Ishikawa (cell line): Measurements from ENCODE around the gene DNAJC5.

Experiments
- YY1 ChIP-seq: IDR thresholded peaks from 2 replicates; pipeline ENCODE4 v1.6.1; 2012; ENCODE audit warnings: low read depth
- TF ChIP-seq, protein P1 (sequence below): IDR thresholded peaks from 2 replicates; pipeline ENCODE4 v1.6.1; 2012; ENCODE audit warnings: low read depth, mild to moderate bottlenecking
- TF ChIP-seq, protein P2 (sequence below): IDR thresholded peaks from 2 replicates; pipeline ENCODE4 v1.6.1; 2012

DNA sequence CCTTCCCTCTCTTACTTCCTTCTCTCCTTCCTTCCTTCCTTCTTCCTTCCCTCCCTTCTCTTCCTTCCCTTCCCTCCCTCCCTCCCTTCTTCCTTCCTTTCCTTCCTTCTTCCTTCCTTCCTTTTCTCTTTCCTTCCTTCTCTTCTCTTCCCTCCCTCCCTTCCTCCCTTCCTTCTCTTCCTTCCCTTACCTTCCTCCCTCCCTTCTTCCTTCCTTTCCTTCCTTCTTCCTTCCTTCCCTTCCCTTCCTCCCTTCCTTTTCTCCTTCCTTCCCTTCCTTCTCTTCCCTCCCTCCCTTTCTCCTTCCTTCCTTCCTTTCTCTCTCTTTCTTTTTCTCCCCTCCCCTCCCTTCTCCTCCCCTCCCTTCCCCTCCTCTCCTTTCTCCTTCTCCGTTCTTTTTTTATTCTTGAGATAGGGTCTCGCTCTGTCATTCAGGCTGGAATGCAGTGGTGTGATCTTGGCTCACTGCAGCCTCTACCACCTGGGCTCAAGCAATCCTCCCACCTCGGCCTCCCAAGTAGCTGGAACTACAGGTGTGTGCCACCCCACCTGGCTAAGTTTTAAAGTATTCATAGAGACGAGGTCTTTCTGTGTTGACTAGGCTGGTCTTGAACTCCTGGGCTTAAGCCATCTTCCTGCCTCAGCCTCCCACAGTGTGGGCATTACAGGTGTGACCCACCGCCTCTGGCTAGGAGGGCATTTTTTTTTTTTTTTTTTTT is 75.9 kb downstream of the DNAJC5 start:
- no peak for TF ChIP-seq YY1
- TF ChIP-seq, protein P1, sequence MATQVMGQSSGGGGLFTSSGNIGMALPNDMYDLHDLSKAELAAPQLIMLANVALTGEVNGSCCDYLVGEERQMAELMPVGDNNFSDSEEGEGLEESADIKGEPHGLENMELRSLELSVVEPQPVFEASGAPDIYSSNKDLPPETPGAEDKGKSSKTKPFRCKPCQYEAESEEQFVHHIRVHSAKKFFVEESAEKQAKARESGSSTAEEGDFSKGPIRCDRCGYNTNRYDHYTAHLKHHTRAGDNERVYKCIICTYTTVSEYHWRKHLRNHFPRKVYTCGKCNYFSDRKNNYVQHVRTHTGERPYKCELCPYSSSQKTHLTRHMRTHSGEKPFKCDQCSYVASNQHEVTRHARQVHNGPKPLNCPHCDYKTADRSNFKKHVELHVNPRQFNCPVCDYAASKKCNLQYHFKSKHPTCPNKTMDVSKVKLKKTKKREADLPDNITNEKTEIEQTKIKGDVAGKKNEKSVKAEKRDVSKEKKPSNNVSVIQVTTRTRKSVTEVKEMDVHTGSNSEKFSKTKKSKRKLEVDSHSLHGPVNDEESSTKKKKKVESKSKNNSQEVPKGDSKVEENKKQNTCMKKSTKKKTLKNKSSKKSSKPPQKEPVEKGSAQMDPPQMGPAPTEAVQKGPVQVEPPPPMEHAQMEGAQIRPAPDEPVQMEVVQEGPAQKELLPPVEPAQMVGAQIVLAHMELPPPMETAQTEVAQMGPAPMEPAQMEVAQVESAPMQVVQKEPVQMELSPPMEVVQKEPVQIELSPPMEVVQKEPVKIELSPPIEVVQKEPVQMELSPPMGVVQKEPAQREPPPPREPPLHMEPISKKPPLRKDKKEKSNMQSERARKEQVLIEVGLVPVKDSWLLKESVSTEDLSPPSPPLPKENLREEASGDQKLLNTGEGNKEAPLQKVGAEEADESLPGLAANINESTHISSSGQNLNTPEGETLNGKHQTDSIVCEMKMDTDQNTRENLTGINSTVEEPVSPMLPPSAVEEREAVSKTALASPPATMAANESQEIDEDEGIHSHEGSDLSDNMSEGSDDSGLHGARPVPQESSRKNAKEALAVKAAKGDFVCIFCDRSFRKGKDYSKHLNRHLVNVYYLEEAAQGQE, result no peak
- TF ChIP-seq, protein P2, sequence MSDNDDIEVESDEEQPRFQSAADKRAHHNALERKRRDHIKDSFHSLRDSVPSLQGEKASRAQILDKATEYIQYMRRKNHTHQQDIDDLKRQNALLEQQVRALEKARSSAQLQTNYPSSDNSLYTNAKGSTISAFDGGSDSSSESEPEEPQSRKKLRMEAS, result no peak
